Activated effector memory CD4-positive, alpha-beta T cell treated with Interleukin-2 at 50 U/mL for 16 hours (primary cell): Measurements from ENCODE around the gene ANAPC4.

Source experiments
- DNase-seq: peaks from one replicate; pipeline ENCODE4 v3.0.0-alpha.2; 2020

The ANAPC4 gene

GRCh38 chr4:25439918-25440477 lies 62.9 kb downstream of the ANAPC4 start:
- peak; percentile 1 for DNase-seq

DNA sequence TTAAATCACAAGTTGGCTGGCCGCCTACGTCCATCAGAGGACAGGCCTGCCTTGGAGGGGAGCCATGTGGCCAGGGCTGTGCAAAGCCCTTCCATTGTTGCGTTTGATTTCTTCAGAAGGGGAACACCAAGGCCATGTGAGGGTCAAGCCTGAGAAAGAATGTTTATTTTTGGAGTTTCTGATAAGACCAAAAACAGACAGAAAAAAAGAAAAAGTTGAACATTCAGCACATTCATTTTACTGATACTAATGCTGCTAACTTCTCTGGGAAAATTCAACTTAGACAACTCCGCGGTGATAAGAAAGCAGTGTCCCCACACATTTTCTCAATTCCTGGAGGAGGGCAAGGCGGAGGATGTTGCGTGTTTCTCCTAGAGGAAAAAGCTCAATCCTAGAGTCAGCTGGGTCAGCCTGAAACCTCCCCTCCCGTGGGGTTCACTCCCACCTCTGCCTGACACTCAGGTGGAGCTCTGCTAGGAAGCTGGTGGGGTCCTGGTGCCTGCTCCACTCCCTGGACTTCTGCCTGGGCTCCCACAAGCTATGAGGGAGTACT lies 63.5 kb downstream of the ANAPC4 start:
- no peak for DNase-seq

DNA sequence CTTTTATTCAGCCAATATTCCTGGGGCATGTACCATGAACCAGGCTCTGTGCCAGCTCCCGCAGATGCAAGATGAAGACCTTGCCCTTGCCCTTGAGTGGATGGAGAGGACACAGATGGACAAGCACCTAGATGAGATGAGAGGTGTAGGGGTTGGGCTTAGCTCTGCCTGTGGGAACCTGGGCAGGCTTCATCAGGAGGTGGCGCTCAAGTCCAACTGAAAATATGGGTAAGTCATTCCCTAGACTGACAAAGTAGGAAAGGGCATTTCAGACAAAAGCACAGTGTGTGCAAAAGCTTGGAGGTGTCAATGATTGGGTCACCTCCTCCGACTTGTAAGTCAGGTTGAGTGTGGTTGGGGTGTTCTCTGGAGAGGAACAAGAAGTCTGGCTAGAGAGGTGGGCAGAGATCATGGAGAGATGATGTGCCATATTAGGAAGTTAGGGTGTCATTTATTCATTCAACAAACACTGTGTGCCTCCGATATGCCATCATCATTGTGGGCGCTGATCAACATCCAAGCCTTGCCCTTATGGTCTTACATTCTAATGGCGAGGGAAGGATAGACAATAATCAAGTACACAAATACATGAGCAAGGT lies 64.6 kb downstream of the ANAPC4 start:
- no peak for DNase-seq

DNA sequence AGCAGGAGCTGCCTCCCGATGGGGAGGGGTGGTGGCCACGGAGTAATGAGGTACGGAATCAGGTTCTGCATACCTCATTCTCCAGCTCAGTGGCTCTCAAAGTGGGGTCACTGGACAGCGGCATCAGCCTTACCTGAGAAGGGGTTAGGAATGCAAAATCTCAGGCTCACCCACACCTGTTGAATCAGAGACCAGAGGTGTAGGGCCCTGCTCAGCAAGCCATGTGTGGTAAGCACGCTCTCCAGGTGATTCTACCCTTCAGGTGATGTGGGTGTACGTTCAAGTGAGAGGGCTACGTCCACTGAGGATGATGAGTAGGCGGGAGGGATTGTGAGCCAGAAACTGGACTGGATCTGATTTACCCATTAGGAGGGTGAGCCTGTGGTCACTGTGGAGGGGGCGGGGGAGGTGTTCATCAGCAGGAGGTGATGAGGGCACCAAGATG lies 65.8 kb downstream of the ANAPC4 start:
- DNase-seq: no peak

- no peak for DNase-seq
Observed at GRCh38 chr4:25443851-25444250, 66.8 kb downstream of the ANAPC4 start.

DNA sequence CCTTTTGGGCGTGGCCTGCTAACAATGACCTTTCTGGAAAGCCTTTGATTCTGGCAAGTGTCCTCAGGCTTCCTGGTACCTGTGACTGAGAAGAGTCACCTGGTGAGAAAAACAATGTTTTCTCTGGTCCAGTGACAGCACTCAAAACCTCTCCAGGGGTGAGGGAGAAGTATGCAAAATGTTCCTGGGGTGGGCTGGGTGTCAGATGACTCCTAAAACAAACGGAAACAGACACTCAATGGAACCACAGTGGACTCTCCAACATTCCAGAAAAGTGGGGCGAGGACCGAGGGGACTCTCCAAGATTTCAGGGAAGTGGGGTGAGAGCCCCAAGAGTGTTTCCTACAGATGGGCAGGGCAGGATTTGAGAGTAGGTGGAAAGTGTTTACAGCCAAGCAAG lies 69.5 kb downstream of the ANAPC4 start:
- DNase-seq: no peak

- DNase-seq: no peak
Observed at GRCh38 chr4:25448379-25449109, 71.5 kb downstream of the ANAPC4 start.

GRCh38 chr4:25449270-25449669 lies 72.2 kb downstream of the ANAPC4 start:
- no peak for DNase-seq

- DNase-seq: no peak
Observed at GRCh38 chr4:25449688-25450087, 72.6 kb downstream of the ANAPC4 start.

DNA sequence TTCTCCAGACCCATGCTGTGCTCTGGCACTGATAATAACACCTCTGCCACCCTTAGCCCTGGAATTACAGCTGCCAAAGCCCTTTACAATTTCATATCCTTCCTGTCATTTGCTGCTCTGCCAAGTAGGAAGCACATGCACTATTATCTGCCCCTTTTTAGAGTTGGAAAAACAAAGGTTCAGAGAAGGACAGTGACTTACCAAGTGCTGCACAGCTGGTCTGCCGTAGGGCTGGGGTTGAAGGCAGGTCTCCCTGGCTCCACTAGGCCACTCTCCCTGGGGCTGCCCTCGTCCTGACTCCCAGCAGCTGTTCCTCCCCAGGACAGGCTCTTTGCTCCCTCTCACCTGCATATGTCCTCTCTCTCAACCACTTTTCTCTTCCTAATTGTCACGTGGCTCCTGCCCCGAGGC lies 73.4 kb downstream of the ANAPC4 start:
- no peak for DNase-seq

- DNase-seq: no peak
Observed at GRCh38 chr4:25451676-25452075, 74.6 kb downstream of the ANAPC4 start.

DNA sequence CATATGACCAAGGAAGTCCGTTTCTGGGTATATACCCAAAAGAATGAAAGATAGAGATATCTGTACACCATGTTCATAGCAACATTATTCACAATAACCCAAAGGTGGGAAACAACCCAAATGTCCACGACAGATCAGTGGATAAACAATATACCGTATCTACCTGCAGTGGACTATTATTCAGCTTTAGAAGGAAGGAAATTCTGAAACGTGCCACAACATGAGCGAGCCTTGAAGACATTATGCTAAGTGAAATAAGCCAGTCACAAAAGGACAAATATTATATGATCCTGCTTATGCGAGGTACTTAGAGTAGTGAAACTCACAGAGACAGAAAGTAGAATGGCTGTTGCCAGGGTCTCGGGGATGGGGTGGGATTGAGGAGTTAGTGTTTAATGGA lies 75.0 kb downstream of the ANAPC4 start:
- DNase-seq: no peak

- no peak for DNase-seq
Observed at GRCh38 chr4:25454476-25454875, 77.4 kb downstream of the ANAPC4 start.

- DNase-seq: no peak
Observed at GRCh38 chr4:25457053-25457715, 80.1 kb downstream of the ANAPC4 start.

DNA sequence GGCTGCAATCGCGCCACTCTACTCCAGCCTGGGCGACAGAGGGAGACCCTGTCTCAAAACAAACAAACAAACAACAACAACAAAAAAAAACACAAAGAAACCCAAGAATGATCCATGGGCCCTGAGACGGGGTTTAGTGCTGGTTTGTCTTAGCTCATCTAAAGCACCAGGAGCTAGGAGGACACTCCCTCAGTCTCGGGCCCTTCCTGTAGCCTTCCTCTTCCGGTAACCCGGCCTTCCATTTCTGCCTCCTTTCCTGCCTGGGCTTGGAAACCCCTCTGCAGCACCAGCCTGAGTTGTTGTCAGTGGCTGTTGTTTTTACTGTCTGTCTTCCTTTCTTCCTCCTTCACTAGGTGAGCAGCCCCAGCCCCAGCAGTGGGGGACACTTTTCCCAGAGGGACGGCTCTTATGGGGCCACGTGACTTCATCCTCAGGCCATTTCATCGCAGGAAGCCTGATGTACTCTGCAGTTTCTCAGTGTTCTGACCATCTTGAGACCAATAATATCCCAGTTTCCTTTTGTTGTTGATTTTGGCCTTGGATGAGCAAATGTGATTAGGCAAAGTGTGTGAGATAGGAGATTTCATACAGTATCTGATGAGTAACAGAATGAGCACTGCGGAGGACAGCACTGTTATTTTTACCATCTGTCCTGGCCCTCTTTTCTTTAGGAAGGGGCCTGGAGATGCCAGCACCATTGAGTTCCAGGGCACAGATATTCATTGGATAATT lies 90.1 kb downstream of the ANAPC4 start:
- DNase-seq: no peak

DNA sequence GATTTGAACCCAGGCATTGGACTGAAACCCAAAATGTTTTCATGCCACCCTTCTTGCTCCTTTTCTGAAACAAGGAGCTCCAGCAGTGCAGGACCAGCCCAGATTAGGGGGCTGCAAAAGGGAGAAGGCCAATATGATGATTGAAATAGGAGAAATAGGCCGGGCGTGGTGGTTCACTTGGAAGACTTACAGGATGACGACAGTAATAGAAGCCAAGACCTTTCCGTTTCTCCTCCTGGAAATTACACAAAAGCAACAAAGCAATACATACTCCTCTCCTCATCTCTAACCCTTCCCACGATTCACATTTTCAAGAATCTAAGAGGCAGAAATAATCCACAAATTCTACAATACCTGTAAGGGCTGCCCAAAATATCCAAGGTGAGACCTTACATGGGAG lies 90.8 kb downstream of the ANAPC4 start:
- DNase-seq: no peak
